Activated T-cell treated with anti-CD3 and anti-CD28 coated beads for 48 hours (primary cell): ENCODE measurements around the gene UMODL1.

Source experiments
- DNase-seq: peaks from one replicate; pipeline ENCODE4 v3.0.0-alpha.2; 2020; ENCODE audit warnings: low read depth

UMODL1 gene

GRCh38 chr21:42079008-42079938, 8.2 kb downstream of the UMODL1 start:
- DNase-seq, result no peak

- DNase-seq, result no peak
Measured at GRCh38 chr21:42079939-42080787, 9.0 kb downstream of the UMODL1 start.

- no peak for DNase-seq
Measured at GRCh38 chr21:42080788-42081083, 9.6 kb downstream of the UMODL1 start.

GRCh38 chr21:42081138-42081537, 10.0 kb downstream of the UMODL1 start:
- no peak for DNase-seq

- DNase-seq, result no peak
Measured at GRCh38 chr21:42081931-42082381, 10.8 kb downstream of the UMODL1 start.

GRCh38 chr21:42082501-42083360, 11.6 kb downstream of the UMODL1 start:
- no peak for DNase-seq

- DNase-seq, result no peak
Measured at GRCh38 chr21:42083361-42083690, 12.2 kb downstream of the UMODL1 start.

- no peak for DNase-seq
Measured at GRCh38 chr21:42084079-42084478, 13.0 kb downstream of the UMODL1 start.

GRCh38 chr21:42085246-42086077, 14.3 kb downstream of the UMODL1 start:
- no peak for DNase-seq

GRCh38 chr21:42086969-42087368, 15.9 kb downstream of the UMODL1 start:
- no peak for DNase-seq

- DNase-seq, result no peak
Measured at GRCh38 chr21:42088148-42088547, 17.0 kb downstream of the UMODL1 start.

- no peak for DNase-seq
Measured at GRCh38 chr21:42088658-42089057, 17.5 kb downstream of the UMODL1 start.

GRCh38 chr21:42089093-42089631, 18.0 kb downstream of the UMODL1 start:
- DNase-seq, result no peak

- no peak for DNase-seq
Measured at GRCh38 chr21:42089665-42090310, 18.7 kb downstream of the UMODL1 start.

GRCh38 chr21:42091899-42092508, 20.9 kb downstream of the UMODL1 start:
- no peak for DNase-seq

GRCh38 chr21:42092771-42093170, 21.7 kb downstream of the UMODL1 start:
- DNase-seq, result no peak

- DNase-seq, result no peak
Measured at GRCh38 chr21:42093186-42093585, 22.1 kb downstream of the UMODL1 start.

- no peak for DNase-seq
Measured at GRCh38 chr21:42093991-42094421, 22.9 kb downstream of the UMODL1 start.

GRCh38 chr21:42094811-42095210, 23.7 kb downstream of the UMODL1 start:
- DNase-seq, result no peak

GRCh38 chr21:42095581-42095980, 24.5 kb downstream of the UMODL1 start:
- no peak for DNase-seq
